HG03196 (cell line): ENCODE data around the gene LOC101059915.

ENCODE experiments used
- ATAC-seq: cut with Tn5 transposase; IDR thresholded peaks from one replicate; pipeline ENCODE4 v1.9.1; 2021; ENCODE audit not compliant: unreplicated experiment

The LOC101059915 gene

GRCh38 chrX:71667328-71668247 is at the start of gene LOC101059915:
Gene LOC101059915, plus strand, starts transcription at chrX:71667546.
- no peak for ATAC-seq

GRCh38 chrX:71617742-71618141 is 49.6 kb upstream of the LOC101059915 start:
- no peak for ATAC-seq

DNA sequence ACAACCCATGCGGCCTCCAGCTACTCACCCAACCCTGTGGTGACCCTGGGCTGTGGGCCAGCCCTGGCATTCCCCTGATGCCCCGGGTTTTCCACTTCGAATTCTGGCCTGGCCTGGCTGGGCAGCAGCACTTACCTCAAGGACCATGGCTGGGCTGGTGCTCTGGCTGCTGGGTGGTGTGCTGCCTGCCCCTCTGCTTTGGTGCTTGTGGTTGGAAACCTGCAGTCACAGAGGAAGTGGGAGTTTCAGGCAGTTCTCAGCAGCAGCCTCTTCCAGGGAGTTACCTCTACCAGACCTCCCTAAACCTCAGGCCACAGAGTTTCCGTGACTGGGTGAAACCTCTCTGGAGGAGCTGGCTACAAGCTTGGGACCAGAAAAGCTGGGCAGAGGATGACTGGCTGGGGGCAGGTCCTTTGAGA is 49.0 kb upstream of the LOC101059915 start, which contains the start of gene CXCR3:
Gene CXCR3, minus strand, starts transcription at position 209 of the 419 bp plus-strand sequence. Its CDS starts 62 bp downstream, at position 147.
- ATAC-seq: peak; percentile 56

GRCh38 chrX:71618787-71619186 is 48.6 kb upstream of the LOC101059915 start:
- ATAC-seq: no peak

- no peak for ATAC-seq
Measured at GRCh38 chrX:71619193-71619592, 48.2 kb upstream of the LOC101059915 start.

DNA sequence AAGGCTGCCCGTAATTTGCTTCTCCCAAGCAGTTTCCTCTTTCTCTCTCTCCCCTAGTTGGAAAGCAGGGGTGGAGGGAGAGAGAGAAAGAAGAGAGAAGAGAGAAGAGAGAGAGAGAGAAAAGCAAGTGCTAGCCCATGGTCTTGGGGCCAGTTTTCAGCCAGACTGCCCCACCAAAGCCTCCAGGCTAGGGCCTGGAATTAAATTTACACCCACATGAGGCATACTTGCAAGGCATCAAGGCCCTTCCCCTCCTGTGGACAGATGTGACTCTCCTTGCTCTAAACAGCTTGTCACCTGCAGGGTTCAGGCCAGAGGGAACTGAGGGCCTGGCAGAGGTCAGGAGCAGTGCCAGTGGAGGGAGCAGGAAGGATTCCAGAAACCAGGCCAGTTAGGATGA is 47.4 kb upstream of the LOC101059915 start:
- ATAC-seq: no peak

GRCh38 chrX:71621603-71622002 is 45.7 kb upstream of the LOC101059915 start:
- no peak for ATAC-seq

GRCh38 chrX:71622032-71622575 is 45.2 kb upstream of the LOC101059915 start:
- no peak for ATAC-seq

GRCh38 chrX:71622576-71623450 is 44.5 kb upstream of the LOC101059915 start:
- ATAC-seq: peak; percentile 45

DNA sequence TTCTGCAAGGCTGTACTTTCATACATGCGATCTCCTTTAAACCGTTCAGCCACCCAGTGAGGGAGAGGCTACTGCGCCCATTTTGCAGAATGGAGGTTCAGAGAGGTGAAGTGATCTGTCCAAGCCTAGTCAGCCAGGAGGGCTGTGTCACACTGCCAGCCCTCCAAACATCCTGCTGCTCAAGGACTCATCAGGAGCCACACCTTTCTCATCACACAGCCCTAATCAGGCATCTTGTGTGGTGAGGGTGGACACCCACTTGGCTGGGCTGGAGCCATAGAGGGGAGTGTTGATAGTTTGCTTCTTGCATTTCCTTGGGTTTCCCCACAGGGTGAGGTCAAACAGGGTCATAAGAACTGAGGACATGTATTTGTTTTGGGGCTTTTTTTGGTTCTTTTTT is 43.6 kb upstream of the LOC101059915 start:
- ATAC-seq: no peak

DNA sequence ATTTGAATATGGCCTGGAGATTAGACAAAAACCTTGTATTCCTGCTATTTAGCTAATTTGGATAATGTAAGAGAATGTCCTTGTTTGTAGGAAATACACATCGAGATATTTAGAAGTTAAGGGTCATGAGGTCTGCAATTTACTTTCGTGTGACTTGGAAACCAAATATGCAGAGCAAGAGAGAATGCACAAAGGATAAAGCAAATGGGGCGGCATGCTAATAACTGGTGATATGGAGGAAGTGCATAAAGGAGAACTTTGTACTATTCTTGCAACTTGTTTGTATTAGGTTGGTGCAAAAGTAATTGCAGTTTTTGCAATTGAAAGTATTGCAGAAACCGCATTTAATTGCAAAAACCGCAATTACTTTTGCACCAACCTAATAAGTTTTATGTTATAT is 41.9 kb upstream of the LOC101059915 start:
- no peak for ATAC-seq

- no peak for ATAC-seq
Measured at GRCh38 chrX:71626576-71626975, 40.8 kb upstream of the LOC101059915 start.

DNA sequence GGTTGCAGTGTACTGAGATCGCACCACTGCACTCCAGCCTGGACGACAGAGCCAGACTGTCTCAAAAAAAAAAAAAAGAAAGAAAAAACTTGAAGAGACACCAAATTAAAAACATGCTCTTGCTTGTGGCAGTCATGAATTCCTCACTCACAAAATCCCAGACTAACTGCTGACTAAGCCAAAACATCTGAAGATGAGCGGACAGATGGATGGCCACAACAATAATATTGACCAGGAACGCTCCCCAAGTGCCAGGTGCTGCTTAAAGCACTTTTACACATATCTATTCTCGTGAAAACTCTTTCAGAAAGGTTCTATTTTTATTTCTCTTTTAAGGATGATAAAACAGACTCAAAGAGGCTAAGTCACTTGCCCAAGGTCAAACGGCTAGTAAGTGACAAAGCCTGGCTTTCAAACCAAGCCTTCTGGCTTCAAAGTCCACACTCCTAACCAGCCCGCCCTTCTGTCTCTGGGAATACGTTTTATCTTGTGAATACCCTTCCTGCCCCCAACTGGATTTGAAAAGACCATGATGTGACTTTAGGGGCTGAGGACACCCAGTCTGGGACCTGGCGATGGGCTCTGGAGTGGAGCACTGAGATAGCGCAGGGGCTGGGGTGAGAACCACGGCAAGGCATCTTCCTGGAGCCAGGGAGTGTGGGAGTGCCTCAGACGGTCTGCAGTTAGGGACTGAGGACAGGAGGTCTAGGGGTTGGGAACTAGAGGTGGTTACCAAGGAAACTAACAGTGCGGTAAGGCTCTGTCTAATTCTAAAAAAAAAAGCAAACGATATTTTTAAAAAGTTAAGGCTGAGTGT is 39.5 kb upstream of the LOC101059915 start:
- ATAC-seq: no peak

DNA sequence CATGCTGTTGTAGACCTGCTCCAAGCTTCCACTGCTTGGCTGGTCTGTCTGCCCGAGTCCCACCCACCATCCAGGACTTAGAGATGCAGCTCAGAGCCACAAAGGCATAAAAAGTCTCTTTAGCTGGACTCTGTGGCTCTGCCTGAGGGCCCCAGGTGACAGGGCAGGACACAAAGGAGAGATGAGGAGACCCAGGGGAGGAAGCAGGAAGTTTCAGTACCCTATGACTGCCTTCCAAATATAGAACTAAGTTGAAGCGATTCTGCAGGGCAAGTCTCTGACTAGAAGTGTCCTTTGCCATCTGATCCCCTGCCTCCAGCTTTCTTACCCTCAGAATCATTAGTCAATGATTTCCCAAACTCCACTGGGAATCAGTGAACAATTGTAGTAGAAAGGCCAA is 37.9 kb upstream of the LOC101059915 start:
- ATAC-seq: no peak

DNA sequence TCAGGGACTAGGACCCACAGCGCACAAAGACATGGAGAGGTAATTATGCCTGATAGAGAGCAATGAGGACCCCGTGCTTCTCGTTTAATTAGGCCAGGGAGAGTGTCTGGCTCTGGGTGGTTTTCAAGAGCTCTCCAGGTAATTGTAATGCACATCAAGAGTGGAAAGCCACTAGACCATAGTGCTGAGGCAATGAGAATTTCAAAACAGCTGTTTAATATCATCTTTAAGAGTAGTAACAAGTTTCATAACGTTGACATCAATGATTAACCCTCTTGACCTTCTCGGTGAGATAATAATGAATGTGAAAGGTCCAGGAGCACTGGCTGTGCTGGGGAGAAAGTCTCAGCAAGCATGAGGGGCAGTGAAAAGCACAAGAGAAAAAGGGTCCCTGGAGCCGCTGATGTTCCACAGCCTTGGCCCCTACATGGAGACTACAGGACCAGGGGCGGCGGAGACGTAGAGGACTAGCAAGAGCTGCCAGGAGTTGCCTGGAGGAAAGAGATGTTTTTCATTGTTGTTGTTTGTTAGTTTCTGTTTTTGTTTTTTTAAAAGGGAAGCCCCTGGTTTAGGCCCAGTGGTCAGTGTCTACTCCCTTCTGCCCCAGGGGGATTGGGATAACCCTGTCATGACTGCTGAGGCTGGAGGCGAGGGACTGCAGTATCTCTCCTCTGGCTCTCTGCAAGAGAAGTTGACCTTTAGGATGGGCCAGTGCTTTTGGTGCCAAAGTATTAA is 34.3 kb upstream of the LOC101059915 start:
- peak; percentile 43 for ATAC-seq

GRCh38 chrX:71634366-71634765 is 33.0 kb upstream of the LOC101059915 start:
- no peak for ATAC-seq

- ATAC-seq: no peak
Measured at GRCh38 chrX:71636438-71637252, 30.7 kb upstream of the LOC101059915 start.

DNA sequence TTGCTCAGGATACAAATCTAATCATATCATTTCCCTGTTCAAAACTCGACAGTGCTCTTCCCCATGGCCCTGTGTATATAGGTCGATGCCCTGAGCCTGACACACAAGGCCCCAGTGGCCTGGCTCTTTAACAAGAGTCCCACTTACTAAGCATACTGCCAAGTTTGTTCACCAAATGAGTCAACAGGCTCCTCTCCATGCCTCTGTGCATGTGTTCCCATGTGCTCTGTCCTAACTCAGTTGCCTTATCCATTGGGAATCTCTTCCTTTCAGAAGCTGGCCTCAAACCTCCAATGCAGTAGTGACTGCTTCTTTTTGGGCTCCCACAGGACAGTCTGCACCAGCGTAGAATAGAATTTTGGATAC is 30.1 kb upstream of the LOC101059915 start:
- ATAC-seq: no peak

DNA sequence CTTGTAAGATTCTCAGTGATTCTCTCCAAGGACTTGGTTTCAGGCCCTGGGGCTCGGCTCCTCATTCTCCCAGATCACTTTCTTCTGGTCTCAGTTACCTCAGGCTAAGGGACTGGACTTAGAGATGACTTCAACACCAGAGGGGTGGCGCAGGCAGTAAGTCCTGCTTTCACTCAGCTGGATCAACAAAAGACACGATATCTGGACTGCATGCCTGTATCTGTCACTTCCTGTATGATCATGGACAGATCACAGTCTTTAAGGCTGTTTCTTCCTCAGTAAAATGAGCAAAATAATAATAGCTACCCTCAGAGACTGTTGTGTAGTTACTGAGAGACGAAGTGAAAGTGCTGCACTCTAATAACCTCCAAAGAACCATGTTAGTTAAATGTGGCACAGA is 29.5 kb upstream of the LOC101059915 start:
- no peak for ATAC-seq
